NCI-H146 treated with DMSO at 0.1 percent for 48 hours (cell line): ENCODE results near the gene ZNF785.
"Not testable (repeated sequence)": the region's sequence is repeated elsewhere in the genome, so short reads cannot be mapped to it uniquely, and the experiment has no call there.

Source experiments
- DNase-seq: peaks from one replicate; lab custom pipeline; 2025; ENCODE audit not compliant: unreplicated experiment; lab: John Stamatoyannopoulos, UW

The ZNF785 gene

DNA sequence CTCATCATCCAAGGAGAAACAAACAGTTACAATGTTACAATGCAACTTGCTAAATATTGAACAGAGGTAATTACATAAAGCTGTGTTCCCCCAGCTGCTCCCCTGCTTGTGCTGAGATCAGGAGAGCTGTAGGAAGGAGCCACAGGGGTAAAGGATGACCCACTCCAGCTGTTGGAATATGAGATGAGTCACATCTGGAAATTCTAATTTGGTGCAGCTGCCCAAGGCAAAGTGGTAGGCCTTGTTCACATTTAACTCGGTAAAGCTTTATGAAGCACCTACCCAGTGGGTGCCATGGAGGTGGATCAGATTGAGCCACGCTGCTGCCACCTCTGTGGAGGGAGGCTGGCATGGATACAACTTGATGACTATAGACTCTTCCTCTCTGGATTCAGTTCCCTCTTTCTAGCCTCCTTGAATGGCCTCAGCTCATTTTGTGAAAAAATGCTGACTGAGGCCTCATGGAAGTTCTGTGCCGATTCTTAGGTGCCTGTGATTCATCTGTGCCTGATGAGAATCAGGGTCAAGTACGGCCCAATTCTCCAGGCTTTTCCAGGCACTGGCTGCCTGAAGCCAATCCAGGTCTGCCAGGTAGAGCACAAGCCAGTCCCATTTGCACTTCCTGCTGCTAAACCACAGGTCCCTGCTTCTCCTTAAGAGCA lies 17.2 kb upstream of the ZNF785 start:
- DNase-seq: no peak

DNA sequence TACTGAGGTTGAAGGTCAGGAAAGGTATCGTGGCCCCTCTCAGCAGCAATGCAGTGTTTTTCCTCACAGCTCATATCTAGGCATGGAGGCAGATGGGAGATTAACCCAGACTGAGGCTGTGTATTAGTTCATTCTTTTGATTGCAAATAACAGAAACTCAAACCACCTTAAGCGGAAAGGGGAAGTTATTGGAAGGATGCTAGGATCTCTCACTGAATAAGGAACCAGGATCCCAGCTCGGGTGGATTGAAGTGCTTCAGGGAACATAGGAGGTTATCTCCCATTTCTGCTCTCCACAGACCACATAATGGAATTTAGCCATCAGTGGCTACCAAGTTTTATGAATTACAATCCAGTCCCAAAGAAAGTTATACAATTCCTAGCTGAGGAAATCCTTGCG lies 16.5 kb upstream of the ZNF785 start:
- DNase-seq: no peak

DNA sequence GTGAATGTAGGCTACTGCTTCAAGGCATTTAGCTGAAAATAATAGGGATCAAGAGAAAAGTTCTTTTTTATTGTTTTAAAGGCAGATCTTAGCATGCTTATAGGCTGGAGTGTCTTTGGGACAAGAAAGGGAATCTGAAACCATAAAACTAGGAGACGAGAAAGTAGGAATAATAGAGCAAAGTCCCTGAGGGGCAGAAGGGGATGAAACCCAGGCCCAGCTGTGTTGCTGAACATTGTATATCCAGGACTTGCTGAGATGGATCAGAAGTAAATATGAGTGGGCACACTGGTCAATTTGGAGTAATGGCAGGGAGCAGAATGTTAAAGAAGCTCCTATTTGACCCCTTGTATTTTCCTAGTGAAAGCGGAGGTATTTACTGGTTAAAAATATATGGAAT lies 15.4 kb upstream of the ZNF785 start:
- DNase-seq: no peak

DNA sequence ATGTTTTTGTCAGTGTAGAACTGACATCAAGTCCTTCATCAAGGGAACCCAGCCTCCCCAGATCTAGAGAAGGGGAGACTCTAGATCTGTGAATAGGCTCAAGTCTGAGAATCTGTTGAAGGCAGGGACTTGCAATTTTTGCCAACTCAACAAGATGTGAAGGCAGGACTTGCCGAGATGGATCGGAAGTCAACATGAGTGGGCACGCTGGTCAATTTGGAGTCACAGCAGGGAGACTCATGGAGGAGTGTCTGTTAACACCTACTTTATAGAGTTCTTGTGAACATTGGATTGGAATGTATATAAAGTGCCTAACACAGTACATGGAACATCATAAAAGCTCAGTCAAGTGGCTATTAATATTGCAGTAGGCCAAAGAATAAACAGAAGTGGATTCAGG lies 14.7 kb upstream of the ZNF785 start:
- DNase-seq: no peak

DNA sequence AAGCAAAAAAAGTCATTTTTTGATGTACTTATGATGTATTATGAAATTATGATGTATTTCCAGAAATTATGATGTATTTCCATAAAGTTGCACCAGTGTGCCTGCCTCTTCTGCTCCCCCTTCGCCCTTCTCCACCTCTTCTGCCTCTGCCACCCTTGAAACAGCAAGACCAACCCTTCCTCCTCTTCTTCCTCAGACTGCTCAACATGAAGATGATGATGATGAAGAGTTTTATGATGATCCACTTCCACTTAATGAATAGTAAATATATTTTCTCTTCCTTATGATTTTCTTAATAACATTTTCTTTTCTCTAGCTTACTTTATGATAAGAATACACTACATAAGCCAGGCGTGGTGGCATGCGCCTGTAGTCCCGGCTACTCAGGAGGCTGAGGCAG lies 7.4 kb upstream of the ZNF785 start:
- DNase-seq: no peak

DNA sequence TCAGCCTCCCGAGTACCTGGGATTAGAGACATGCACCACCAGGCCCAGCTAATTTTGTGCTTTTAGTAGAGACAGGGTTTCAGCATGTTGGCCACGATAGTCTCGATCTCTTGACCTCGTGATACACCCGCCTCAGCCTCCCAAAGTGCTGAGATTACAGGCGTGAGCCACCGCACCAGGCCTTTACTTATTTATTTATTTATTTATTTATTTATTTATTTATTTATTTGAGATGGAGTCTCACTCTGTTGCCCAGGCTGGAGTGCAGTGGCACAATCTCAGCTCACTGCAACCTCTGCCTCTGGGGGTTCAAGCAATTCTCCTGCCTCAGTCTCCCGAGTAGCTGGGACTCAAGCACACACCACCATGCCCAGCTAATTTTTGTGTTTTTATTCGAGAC lies 5.4 kb upstream of the ZNF785 start:
- not testable (repeated sequence) for DNase-seq

DNA sequence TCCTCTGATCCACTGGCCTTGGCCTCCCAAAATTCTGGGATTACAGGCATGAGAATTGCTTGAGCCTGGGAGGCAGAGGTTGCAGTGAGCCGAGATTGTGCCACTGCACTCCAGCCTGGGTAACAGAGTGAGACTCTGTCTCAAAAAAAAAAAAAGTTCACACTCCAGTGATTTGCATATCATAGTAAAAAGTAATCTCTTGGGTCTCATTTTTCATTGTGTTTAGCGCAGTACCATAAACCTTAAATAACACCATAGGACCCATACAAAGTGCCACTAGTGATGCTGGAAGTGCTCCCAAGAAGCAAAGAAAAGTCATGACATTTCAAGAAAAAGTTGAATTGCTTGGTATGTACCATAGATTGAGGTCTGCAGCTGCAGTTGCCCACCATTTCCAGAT lies 4.1 kb upstream of the ZNF785 start:
- not testable (repeated sequence) for DNase-seq

DNA sequence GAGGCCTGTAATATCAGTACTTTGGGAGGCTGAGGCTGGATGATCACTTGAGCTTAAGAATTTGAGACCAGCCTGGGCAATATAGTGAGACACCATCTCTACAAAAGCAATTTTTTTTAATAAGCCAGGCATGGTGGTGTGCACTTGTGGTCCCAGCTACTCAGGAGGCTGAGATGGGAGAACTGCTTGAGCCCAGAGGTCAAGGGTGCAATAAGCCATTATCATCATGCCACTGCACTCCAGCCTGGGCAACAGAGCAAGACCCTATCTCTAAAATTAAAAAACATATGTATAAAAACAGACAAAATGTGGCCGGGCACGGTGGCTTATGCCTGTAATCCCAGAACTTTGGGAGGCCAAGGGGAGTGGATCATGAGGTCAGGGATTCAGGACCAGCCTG lies 3.2 kb upstream of the ZNF785 start:
- no peak for DNase-seq

DNA sequence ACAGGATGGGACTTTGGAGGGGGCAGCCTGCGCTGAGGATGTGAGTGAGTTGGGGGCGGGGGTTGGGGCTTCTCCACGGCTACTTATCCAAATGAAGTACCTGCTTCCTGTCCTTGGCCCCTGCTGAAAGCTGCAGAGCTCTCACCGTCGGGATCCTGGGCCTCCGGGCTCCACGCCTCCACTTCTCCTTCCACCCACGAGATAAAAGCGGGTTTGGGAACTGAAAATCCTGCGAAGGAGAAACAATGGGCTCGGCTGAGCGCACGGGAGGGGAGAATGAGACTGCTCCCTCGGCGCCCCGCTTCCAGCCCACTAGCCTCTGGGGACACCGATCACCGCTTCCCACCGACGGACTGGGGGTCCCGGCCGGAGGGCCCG lies 486 bp downstream of the ZNF785 start:
- DNase-seq: peak; percentile 48

DNA sequence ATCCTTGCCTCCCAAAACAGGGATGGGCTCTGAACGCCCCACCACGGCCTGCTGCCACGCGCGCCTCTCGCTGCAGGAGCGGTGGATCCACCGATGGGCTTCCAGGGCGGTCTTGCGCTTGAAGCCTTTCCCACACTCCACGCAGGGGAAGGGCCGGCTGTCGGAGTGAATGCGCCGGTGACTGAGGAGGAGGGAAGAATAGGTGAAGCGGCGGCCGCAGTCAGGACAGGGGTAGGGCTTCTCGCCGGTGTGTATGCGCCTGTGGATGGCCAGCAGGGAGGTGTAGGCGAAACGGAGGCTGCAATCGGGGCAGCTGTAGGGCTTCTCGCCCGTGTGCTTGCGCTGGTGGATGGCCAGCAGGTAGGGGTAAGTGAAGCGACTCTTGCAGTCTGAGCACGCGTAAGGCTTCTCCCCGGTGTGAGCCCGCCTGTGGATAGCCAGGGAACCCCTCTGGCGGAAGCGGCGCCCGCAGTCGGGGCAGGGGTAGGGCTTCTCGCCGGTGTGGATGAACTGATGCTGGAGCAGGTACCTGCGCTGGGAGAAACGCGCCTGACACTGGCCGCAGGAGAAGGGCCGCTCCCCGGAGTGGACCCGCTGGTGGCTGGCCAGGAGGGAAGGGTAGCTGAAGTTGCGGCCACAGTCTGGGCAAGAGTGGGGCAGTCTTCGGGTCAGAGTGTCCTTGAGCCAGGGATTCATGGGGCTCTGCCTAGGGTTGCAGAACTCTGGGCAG lies 2.7 kb downstream of the ZNF785 start:
- DNase-seq: no peak

DNA sequence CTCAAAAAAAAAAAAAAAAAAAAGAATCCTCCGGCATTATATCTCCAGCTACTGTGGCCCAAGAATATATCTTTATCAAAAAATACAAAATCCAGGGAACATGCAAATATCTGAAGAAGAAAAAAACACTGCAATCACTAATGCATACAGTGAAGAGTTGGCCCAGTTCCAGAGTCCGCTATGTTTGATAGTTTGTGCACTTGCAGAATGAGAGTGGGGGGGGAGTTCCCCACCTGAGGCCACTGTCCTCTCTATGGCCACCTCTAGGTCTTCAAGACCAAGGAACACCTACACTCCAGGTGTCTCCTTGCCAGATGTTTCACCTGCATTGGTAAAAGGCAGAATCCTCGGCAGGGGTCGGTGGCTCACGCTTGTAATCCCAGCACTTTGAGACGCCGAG lies 4.0 kb downstream of the ZNF785 start:
- no peak for DNase-seq

DNA sequence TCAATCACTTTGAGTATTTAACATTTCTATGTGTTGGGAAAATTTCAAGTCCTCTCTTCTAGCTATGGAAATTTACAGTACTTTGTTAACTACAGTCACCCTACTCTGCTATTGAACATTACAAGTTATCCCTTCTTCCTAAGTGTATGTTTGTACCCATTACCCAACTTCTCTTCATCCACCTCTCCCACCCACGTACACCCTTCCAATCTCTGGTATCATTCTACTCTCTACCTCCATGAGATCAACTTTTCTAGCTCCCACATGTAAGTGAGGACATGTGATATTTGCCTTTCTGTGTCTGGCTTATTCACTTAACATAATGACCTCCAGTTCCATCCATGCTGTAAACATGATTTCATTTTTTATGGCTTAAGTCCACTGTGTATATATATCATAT lies 10.8 kb downstream of the ZNF785 start:
- DNase-seq: no peak

DNA sequence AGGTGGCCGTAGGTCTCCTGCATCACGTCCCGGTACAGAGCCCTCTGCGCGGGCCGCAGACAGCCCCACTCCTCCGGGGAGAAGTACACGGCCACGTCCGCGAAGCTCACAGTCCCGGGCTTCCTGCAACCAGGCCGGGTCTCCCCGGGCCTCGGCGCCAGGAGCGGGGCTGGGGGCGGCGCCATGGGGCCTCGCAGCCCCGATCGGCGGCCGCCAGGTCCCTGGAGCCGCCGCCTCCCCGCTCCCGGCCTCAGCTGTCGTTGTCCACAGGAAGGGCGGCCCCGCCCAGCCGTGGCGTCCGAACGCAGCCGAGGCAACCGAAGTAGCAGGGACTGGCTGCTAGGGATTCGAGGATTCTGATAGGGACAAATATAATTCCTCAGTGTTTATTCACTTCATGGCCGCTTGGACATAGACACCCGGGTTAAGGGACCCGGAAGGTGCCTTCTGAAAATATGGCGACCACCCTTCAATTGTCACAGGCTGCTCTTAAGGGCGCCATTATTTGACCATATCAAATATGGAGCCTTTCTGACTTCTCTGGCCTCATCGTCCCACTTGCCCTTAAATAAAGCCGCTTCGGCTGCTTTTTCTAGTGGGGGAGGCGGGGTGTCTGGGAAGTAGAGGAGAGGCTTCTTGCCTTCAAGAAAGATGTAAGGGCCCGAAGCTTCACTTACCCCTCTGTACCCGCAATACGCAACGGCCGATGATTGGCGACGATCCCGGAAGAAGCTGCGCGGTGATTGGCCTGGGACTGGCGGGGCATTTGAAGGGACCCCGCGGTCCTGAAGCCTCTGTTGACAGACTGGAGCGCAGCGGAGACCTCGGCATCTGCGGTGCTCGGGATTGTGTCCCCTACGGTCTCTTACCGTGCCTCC lies 13.8 kb downstream of the ZNF785 start, which contains the start of gene ZNF688:
TSS of gene ZNF688 (minus strand) at position 270 of the 878 bp plus-strand sequence. CDS start at position 185, 85 bp downstream.
- DNase-seq: peak; percentile 96

DNA sequence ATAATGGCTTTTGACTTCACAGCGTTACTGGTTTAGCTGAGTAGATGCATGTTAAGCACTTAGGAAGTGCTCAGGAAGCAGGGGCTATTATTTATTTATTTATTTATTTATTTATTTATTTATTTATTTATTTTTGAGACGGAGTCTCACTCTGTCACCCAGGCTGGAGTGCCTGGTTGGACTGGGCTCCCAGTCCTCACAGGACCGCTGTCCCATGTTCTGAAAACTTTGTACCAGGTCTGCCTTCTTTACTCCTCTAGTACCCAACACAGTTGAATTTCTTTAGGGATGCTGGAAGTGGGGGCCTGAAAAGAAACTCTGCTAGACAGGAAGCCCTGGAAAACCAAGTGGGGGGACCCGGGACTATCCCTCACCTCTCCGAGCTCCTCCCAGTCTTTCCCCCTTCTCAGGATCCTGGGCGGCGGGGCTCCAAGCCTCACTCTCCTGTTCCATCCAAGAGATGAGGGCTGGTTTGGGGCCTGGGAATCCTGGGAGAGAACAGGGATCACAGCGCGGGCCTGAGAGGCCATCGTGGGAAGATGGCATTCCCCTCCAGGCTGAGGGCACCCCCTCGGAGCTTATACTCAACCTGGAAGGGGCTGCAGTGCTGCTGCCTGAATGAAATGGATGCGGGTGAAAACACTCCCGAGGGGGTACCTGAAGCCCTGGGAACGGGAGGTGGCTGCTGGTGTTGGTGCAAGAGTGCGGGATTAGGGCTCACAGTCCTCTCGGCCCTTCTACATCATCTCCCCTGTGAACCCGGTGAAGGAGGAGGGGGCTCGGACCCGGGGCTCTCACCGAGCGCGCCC lies 14.7 kb downstream of the ZNF785 start:
- peak; percentile 47 for DNase-seq

DNA sequence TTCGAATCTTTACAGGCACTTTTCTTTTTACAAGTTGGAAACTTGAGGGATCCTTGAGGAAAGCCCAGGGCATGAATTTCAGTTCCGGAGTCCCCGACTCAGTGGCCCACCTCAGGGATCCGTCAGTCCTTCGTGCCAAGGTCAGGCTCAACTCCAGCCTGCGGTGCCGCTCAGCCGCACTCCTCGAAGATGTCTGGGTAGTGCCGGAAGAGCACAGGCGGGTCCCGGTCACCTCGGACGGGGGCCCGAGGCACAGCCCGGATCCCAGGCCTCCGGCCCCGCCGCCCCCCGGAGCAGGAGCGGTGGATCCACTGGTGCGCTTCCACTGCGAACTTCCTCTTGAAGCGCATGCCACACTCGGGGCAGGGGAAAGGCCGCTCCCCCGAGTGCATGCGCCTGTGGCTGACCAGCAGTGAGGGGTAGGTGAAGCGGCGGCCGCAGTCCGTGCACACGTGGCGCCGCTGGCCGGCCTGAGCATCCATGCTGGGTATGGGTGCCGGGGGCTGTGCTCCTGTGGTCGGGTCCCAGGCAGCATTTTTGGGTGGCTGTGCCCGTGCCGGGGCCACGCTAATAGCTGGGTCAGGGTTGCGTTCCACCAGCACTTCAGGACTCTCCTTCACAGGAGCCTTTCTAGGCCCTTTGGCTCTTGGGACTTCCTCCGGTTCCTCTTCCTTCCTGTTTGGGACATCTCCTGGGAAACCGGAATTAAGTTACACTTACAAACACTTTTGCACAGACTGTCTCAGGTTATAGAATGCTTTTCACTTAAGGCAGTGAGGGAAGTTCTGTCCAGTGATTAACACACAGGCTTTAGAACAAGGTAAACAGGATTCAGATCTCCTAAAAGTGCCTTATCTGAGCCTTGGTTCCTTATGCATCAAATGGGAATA lies 15.5 kb downstream of the ZNF785 start:
- DNase-seq: no peak

DNA sequence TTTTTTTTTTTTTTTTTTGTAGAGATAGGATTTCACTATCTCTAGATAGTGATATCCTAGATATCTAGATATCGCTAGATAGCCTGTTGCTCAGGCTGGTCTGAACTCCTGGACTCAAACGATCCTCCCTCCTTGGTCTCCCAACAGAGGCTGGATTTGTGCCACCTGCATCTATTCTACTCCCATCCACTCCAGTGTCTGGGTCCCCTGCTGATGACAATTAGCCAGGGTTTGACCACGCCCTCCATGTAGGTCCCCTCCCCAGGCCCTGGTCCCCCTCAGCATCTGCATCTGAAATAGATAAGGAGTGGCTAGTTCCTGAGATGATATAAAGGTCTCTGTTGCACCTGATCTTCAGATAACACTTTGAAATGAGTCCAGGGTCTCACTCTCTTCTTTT lies 16.2 kb downstream of the ZNF785 start:
- DNase-seq: no peak

DNA sequence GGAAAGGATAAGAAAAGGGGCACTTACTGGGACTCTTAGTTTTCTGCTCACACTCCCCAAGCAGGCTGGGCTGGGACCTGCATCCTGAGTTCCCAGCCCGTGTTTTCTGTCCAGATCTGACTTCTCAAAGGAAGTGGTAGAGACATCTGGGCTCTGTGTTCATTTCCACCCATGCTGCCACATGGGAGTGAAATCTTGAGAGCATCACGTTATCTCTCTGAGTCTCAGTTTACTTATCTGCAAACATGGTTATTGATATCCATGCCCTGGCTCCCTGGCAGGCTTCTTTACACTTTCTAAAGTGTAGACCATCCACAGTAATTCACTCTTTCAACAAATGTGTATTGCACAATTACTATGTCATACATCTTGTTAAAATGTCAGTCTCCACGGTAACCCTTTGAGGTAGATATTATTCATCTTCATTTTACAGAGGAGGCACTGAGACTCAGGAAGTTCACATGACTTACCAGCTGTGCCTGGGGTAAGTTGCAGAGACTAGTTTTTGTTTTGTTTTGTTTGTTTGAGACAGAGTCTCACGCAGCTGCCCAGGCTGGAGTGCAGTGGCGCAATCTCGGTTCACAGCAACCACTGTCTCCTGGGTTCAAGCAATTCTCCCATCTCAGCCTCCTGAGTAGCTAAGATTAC lies 17.4 kb downstream of the ZNF785 start:
- DNase-seq: peak; percentile 21

DNA sequence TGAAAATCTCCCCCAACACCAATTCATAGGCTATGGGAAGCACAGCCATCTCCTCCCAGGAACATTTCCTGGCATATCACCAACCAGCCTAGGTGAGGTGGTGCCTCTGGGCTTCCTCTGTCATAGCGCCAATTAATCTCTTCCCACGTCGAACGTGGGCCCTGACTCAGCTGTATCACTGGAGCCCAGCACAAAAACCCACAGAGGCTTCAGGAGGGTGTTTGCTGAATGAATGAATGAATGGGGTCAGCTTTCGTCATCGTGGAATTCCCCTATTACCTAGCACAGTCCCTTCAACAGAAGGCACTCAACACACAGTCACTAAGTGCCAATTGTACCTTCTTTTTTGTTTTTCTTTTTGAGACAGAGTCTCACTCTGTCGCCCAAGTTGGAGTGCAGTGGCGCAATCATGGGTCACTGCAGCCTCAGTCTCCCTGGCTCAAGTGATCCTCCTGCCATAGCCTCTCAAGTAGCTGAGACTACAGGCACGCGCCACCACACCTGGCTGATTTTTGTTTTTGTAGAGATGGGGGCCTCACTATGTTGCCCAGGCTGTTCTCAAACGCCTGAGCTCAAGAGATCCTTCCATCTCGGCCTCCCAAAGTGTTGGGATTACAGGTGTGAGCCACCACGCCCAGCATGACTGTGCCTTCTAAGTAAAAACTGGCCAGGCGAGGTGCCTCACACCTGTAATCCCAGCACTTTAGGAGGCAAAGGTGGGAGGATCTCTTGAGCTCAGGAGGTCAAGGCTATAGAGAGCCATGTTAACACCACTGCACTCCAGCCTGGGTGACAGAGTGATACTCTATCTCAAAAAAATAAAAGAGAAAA lies 18.1 kb downstream of the ZNF785 start:
- no peak for DNase-seq

DNA sequence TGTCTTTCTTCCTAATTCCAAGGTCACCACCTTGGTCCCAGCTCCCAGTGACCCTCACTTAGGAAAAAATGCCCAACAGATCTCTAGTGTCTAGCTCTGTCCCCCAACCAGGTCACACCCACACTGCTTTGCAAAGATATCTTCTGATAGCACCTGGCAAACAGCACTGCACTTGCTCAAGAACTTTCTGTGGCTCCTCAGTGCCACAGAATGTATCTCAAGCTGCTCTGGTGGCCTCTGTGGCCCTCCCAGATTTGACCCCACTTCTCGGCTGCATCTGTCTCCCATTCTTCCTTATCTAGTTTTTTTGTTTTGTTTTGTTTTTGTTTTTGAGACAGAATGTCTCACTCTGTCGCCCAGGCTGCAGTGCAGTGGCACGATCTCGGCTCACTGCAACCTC lies 19.0 kb downstream of the ZNF785 start:
- DNase-seq: no peak
